Neural progenitor cell (in vitro differentiated cells): ENCODE measurements around the gene CACNA2D4.

ENCODE experiments used
- EZH2 ChIP-seq: fragments of 200-600 bp; sonication (generic); IDR thresholded peaks from 2 replicates; pipeline ENCODE4 v1.6.1; 2017; ENCODE audit warnings: antibody characterized with exemption, mild to moderate bottlenecking, moderate library complexity
- EZH2phosphoT487 ChIP-seq: fragments of 200-600 bp; sonication (generic); IDR thresholded peaks from 2 replicates; pipeline ENCODE4 v1.6.1; 2017; ENCODE audit warnings: antibody characterized with exemption
- TF ChIP-seq, protein P1 (sequence below): fragments of 200-600 bp; sonication (generic); IDR thresholded peaks from 2 replicates; pipeline ENCODE4 v1.5.1; 2017; ENCODE audit warnings: antibody characterized with exemption, mild to moderate bottlenecking

DNA sequence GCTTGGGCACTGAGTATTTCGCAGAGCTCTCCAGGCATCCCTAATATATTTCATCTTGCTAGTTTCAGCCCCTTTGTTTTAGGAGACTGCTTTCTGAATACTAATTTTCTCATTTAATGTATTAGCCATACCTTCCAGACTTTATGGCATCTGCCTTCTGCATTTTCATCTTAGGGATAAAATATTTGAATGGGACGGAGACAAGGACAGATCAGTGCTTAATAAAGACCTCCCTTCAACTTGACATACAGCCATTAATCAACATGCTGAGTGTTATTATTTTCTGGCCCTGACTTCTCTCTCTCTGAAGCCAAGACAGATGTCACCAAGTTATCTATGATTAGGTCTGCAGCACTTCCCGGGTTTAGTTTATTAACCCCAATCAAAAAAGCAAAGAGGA is 42.4 kb downstream of the CACNA2D4 start:
- TF ChIP-seq, protein P1, sequence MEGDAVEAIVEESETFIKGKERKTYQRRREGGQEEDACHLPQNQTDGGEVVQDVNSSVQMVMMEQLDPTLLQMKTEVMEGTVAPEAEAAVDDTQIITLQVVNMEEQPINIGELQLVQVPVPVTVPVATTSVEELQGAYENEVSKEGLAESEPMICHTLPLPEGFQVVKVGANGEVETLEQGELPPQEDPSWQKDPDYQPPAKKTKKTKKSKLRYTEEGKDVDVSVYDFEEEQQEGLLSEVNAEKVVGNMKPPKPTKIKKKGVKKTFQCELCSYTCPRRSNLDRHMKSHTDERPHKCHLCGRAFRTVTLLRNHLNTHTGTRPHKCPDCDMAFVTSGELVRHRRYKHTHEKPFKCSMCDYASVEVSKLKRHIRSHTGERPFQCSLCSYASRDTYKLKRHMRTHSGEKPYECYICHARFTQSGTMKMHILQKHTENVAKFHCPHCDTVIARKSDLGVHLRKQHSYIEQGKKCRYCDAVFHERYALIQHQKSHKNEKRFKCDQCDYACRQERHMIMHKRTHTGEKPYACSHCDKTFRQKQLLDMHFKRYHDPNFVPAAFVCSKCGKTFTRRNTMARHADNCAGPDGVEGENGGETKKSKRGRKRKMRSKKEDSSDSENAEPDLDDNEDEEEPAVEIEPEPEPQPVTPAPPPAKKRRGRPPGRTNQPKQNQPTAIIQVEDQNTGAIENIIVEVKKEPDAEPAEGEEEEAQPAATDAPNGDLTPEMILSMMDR: no peak
- TF ChIP-seq EZH2: no peak
- TF ChIP-seq EZH2phosphoT487: no peak
